Smooth muscle cell (in vitro differentiated cells): ENCODE results near the gene NRK. TPM values are rescaled to one million over a fixed set of nuclear protein-coding genes. Genes with fewer than 3 reads are reported as not detected.
"Not testable (repeated sequence)": the region's sequence is repeated elsewhere in the genome, so short reads cannot be mapped to it uniquely, and the experiment has no call there.

Source experiments
- DNase-seq: peaks from one replicate; lab custom pipeline; 2025; ENCODE audit not compliant: unreplicated experiment; lab: John Stamatoyannopoulos, UW
- H2AFZ ChIP-seq: fragments of 200-600 bp; sonication (generic); 2 replicates; pipeline ENCODE4 v1.6.0; 2016; ENCODE audit warnings: antibody characterized with exemption, low read depth, mild to moderate bottlenecking
- H3F3A ChIP-seq: fragments of 200-600 bp; sonication (generic); 2 replicates; pipeline ENCODE4 v1.6.0; 2017; ENCODE audit warnings: antibody characterized with exemption, low read depth
- H3K27ac ChIP-seq: fragments of 200-600 bp; sonication (generic); 2 replicates; pipeline ENCODE4 v1.5.1; 2016; ENCODE audit warnings: low read depth, mild to moderate bottlenecking
- H3K27me3 ChIP-seq: fragments of 200-600 bp; sonication (generic); 2 replicates; pipeline ENCODE4 v1.6.1; 2016; ENCODE audit warnings: low read depth, mild to moderate bottlenecking
- H3K36me3 ChIP-seq: fragments of 200-600 bp; sonication (generic); 2 replicates; pipeline ENCODE4 v1.5.1; 2016; ENCODE audit warnings: low read depth
- H3K4me1 ChIP-seq: fragments of 200-600 bp; sonication (generic); 2 replicates; pipeline ENCODE4 v1.5.1; 2016; ENCODE audit warnings: low read depth
- H3K4me2 ChIP-seq: fragments of 200-600 bp; sonication (generic); 2 replicates; pipeline ENCODE4 v1.6.0; 2016; ENCODE audit warnings: mild to moderate bottlenecking
- H3K4me3 ChIP-seq: fragments of 200-600 bp; sonication (generic); 2 replicates; pipeline ENCODE4 v1.5.1; 2016; ENCODE audit warnings: mild to moderate bottlenecking
- H3K79me2 ChIP-seq: fragments of 200-600 bp; sonication (generic); 2 replicates; pipeline ENCODE4 v1.6.0; 2016; ENCODE audit warnings: low read depth, mild to moderate bottlenecking
- H3K9ac ChIP-seq: fragments of 200-600 bp; sonication (generic); 2 replicates; pipeline ENCODE4 v1.6.0; 2016; ENCODE audit warnings: low read depth
- H3K9me3 ChIP-seq: fragments of 200-600 bp; sonication (generic); replicated peaks from 2 replicates; pipeline ENCODE4 v1.5.1; 2016; ENCODE audit warnings: low read depth
- H4K20me1 ChIP-seq: fragments of 200-600 bp; sonication (generic); 2 replicates; pipeline ENCODE4 v1.6.0; 2016; ENCODE audit warnings: low read depth
- WGBS: methylation state at CpG from one replicate; pipeline ENCODE4 v1.1.7; 2016; ENCODE audit warnings: low lambda C conversion rate; 5-methylcytosine and 5-hydroxymethylcytosine counted together
- polyA plus RNA-seq: library from polyadenylated mRNA; unstranded; fragments of >200 nt; fragmentation: Nextera tagmentation; extraction: Ambion mirVana; gene quantifications from 2 replicates; pipeline ENCODE4 v1.2.1, GENCODE V29; 2016
- total RNA-seq: library from RNA; depleted of rRNA; stranded (reverse); fragments of >200 nt; gene quantifications from 2 replicates; pipeline ENCODE4 v1.2.3, GENCODE V29; 2014
- TF ChIP-seq, protein P1 (sequence below): fragments of 200-600 bp; sonication (generic); IDR thresholded peaks from 2 replicates; pipeline ENCODE4 v1.5.1; 2017; ENCODE audit warnings: borderline replicate concordance, mild to moderate bottlenecking, antibody characterized with exemption; ENCODE audit not compliant: insufficient read depth, poor library complexity, severe bottlenecking

NRK gene
- total and polyA plus RNA-seq, 2 experiments from 2014 or later = 0.55 to 4.0 TPM

GRCh38 chrX:105999294-105999693, 177.0 kb downstream of the NRK start:
- Histone ChIP-seq H2AFZ (no peak overlapping the region), H3K4me1 (no peaks in the 10 kb centered on the region), H3K4me3 (no peak overlapping the region), H3F3A (no peaks in the 10 kb centered on the region), H4K20me1 (no peaks in the 10 kb centered on the region), H3K9ac (no peak overlapping the region), H3K4me2 (no peak overlapping the region), H3K9me3 (no peaks in the 10 kb centered on the region), H3K27me3 (no peaks in the 10 kb centered on the region), H3K36me3 (no peaks in the 10 kb centered on the region), H3K27ac (no peak overlapping the region), H3K79me2 (no peaks in the 10 kb centered on the region)
- TF ChIP-seq, protein P1, sequence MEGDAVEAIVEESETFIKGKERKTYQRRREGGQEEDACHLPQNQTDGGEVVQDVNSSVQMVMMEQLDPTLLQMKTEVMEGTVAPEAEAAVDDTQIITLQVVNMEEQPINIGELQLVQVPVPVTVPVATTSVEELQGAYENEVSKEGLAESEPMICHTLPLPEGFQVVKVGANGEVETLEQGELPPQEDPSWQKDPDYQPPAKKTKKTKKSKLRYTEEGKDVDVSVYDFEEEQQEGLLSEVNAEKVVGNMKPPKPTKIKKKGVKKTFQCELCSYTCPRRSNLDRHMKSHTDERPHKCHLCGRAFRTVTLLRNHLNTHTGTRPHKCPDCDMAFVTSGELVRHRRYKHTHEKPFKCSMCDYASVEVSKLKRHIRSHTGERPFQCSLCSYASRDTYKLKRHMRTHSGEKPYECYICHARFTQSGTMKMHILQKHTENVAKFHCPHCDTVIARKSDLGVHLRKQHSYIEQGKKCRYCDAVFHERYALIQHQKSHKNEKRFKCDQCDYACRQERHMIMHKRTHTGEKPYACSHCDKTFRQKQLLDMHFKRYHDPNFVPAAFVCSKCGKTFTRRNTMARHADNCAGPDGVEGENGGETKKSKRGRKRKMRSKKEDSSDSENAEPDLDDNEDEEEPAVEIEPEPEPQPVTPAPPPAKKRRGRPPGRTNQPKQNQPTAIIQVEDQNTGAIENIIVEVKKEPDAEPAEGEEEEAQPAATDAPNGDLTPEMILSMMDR = no peak
- DNase-seq = no peak
- 41% methylated on average over 1 of the region's 1 CpG for WGBS

GRCh38 chrX:106000203-106000602, 177.9 kb downstream of the NRK start:
- no peak overlapping the region for H3K4me3 ChIP-seq
- no peak overlapping the region for H3K9ac ChIP-seq
- H3K4me1 ChIP-seq = no peaks in the 10 kb centered on the region
- DNase-seq = no peak
- peak overlapping the region; percentile 24 for H3K27ac ChIP-seq
- H3K27me3 ChIP-seq = no peaks in the 10 kb centered on the region
- no peaks in the 10 kb centered on the region for H4K20me1 ChIP-seq
- H3K79me2 ChIP-seq = no peaks in the 10 kb centered on the region
- no peaks in the 10 kb centered on the region for H3K9me3 ChIP-seq
- H3F3A ChIP-seq = no peaks in the 10 kb centered on the region
- no peak overlapping the region for H3K4me2 ChIP-seq
- TF ChIP-seq, protein P1 = no peak
- H3K36me3 ChIP-seq = no peaks in the 10 kb centered on the region
- no peak overlapping the region for H2AFZ ChIP-seq

- H3K4me3 ChIP-seq, H3K79me2 ChIP-seq, H3K36me3 ChIP-seq, H3K9ac ChIP-seq, H3F3A ChIP-seq, H3K9me3 ChIP-seq, H3K4me1 ChIP-seq, H3K27me3 ChIP-seq, H3K4me2 ChIP-seq, H2AFZ ChIP-seq, DNase-seq, H4K20me1 ChIP-seq: not testable (repeated sequence)
- H3K27ac ChIP-seq = peak overlapping the region; percentile 24
- 62% methylated on average over 5 of the region's 5 CpGs for WGBS
Observed at GRCh38 chrX:106000609-106001008, 178.3 kb downstream of the NRK start.

GRCh38 chrX:106005684-106006083, 183.3 kb downstream of the NRK start:
- Histone ChIP-seq H3K4me1 (no peaks in the 10 kb centered on the region), H3K27me3 (no peaks in the 10 kb centered on the region), H3K4me3 (no peak overlapping the region), H4K20me1 (no peaks in the 10 kb centered on the region), H2AFZ (no peak overlapping the region), H3K79me2 (no peaks in the 10 kb centered on the region), H3K9me3 (no peaks in the 10 kb centered on the region), H3K36me3 (no peaks in the 10 kb centered on the region), H3K27ac (no peak overlapping the region), H3F3A (no peaks in the 10 kb centered on the region), H3K4me2 (no peak overlapping the region), H3K9ac (no peak overlapping the region)
- TF ChIP-seq, protein P1 = no peak
- WGBS = 55% methylated on average over 2 of the region's 2 CpGs
- DNase-seq = no peak
